ENCODE measurements around the gene CCNB2.
"Not testable (repeated sequence)": the region's sequence is repeated elsewhere in the genome, so short reads cannot be mapped to it uniquely, and the experiment has no call there.

The CCNB2 gene

GRCh38 chr15:59104912-59105732 lies at the start of gene CCNB2:
Gene CCNB2, plus strand, starts transcription at chr15:59105146. Its CDS starts 123 bp downstream, at chr15:59105269.
- DNase-seq = peak; percentile 97

- no peak for DNase-seq
These were observed 45.8 kb upstream of the CCNB2 start for GRCh38 chr15:59059076-59059597.

- no peak for DNase-seq
These were observed 44.6 kb upstream of the CCNB2 start for GRCh38 chr15:59060348-59060747.

DNA sequence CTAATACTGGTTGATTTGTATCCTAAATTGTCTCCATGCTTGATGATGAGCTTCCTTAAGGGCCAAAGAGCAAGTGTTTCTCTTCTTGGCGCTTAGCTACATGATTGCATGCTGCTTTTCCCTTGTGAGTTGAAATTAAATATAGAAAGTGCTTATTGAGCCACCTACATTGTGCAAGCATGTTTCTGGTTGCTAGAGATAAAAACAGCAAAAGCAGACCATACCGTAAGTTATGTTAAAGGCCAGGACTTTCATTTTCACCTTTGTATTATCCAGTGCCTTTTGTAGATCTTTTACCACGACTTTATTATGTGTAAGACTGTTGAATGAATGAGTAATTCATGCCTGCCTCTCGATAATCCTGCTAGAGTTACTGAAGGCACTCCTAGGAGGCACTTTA lies 41.9 kb upstream of the CCNB2 start:
- no peak for DNase-seq

DNA sequence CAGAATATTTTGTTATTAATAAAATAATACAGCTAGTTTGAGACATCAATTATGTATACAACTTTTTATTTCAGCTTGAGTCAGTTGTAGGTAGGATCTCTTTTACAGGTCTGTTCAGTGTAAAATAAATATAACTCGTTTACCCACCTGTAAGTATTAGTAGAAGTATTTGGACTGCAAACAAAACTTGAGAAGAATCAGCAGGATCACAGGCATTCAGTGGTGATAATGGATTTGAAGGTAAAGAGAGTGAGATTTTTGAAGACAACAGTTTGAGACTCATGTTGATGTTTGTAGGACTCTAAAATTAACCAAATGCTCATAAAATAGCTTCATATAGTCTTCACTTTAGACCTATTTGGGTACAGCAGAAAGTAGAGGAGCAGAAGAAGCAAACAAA lies 35.5 kb upstream of the CCNB2 start:
- DNase-seq = no peak

GRCh38 chr15:59074607-59075006 lies 30.3 kb upstream of the CCNB2 start:
- DNase-seq = no peak

DNA sequence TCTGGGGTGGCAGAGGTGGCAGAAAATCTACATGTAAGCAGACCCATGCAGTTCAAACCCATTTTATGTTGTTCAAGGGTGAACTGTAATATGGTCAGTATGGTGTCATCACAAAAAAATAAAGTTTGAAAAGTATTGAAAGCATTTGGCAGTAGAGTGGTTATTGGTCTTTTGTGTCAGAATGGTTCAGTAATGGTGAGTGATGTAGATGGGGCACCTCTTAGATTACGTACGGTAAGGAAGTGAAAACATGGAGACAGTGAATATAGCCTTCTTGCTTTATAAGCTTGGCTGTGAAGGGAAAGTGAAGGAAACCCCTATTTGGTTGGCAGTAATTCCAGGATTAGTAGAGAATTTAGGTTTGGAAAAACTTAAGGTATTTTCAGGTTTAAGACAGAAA lies 17.2 kb upstream of the CCNB2 start:
- DNase-seq = no peak

GRCh38 chr15:59094077-59094476 lies 10.9 kb upstream of the CCNB2 start:
- DNase-seq = no peak

DNA sequence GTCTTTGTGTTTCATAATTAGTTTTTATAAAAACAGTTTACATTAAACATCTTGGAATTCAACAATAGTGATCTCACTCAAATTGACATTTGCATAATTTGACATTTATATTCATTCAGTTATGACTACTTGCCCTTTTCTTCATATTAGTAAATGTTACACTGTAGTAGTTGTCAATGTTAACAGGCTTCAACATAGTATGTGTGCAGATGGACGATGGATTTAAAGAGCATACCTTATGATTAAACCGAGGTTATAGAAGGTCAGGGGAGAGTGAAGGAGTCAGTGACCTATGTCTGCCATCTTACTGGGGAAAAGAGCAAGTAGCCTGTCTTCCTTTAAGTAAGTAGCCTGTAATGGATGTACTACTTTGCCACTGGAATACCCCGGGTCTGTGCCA lies 8.5 kb upstream of the CCNB2 start:
- no peak for DNase-seq

DNA sequence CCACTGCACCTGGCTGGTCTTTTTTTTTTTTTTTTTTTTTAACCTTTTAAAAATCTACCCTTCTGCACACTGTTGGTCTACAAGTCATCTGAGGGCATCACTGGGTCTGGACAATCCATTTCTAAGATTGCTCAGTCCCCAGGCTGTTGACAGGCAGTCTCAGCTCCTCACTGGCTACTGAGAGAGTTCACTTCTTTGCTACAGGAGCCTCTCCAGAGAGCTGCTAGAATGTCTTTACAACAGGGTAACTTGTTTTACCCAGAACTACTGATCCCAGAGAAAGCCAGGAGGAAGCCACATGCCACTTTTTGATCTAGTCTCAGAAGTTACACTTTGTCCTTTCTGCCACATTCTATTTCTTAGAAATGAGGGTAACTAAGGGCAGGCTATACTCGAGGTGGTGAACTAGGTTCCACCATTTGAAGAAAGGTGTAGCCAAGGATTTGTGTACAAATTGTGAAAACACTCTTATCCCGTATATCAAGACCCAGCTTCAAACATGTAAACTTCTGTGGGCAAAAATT lies 5.7 kb upstream of the CCNB2 start:
- no peak for DNase-seq

GRCh38 chr15:59104602-59104911 lies 389 bp upstream of the CCNB2 start:
- DNase-seq = no peak

DNA sequence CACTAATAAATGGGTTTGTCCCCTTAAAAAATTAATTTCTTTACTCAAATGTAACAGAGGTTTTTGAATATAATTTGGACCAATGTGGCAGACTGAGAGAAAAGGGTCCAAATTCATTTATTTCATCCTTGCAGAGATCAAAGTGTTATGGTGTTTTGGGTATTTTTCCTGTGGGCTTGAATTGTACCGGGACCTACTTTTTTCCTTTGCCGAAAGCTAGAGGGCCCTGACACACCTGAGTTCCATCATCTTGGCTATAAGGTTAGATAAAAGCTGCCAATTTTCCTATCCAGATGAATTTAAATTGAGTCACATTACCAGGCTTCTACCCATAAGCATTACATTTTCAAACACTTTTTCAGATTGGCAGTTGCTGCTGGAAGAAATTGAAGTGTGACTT lies 908 bp downstream of the CCNB2 start:
- peak; percentile 10 for DNase-seq

DNA sequence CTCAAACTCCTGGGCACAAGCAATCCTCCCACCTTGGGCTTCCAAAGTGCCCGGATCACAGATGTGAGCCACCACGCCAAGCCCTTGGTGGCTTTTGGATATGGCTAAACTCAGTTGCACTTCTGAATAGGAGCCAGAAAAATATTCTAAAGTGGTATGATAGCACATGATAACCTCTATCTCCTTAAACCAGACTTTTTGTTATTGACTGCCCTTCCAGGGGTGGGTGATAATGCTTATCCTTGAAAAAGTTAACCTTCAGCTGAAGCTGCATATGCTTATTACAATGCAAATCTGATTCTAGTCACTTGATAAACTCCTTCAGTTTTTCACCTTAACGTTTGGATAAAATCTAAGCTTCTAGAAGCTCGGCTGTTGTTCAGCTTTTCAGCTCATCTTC lies 6.3 kb downstream of the CCNB2 start:
- DNase-seq = no peak

DNA sequence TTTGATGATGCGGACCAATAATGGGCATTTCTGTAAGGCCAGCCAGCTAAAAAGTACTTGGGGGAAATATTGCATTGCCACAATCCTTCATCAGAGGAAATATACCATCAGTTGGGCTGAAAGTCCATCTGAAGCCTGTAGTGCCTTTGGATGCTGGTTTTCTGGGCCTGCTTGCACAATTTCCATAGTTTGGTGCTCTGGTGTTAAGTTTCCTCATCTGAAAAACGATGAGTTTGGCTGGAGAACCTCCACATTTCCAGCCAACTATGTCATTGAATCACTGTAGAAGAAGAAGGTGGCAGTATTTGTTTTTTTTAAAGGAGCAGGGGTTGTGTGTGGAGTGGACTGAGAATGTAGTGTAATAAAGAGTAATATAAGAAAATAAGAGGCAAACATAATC lies 10.1 kb downstream of the CCNB2 start:
- DNase-seq = no peak

GRCh38 chr15:59116141-59116540 lies 11.2 kb downstream of the CCNB2 start:
- DNase-seq = no peak

DNA sequence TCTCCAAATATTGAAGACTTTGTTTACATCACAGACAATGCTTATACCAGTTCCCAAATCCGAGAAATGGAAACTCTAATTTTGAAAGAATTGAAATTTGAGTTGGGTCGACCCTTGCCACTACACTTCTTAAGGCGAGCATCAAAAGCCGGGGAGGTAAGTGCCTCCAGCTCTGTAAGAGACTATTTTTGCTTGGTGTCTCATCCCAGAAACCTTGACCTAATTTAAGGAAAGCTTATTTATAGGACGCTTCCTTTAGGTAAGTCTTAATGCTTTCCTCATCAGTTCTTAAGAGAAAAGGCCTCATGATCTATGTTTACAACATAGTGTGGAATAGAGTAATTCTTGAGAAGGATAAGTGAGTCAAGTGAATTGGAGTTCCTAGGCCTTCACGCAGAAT lies 11.8 kb downstream of the CCNB2 start:
- no peak for DNase-seq

DNA sequence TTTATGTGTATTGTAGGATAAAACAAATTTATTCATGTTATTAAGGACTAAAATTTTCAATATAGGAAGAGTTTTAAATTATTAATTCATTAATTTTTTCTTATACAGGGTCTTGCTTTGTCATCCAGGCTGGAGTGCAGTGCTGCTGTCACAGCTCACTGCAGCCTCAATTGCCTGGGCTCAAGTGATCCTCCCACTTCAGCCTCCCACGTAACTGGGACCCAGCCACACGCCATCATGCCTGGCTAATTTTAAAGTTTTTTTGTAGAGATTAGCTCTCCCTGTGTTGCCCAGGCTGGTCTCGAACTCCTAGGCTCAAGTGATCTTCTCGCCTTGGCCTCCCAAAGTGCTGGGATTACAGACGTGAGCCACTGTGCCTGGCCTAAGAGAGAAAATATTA lies 14.7 kb downstream of the CCNB2 start:
- no peak for DNase-seq

- DNase-seq = no peak
These were observed 16.0 kb downstream of the CCNB2 start for GRCh38 chr15:59120937-59121336.

GRCh38 chr15:59124261-59124660 lies 19.3 kb downstream of the CCNB2 start:
- no peak for DNase-seq

- DNase-seq = not testable (repeated sequence)
These were observed 20.7 kb downstream of the CCNB2 start for GRCh38 chr15:59125683-59126082.

- not testable (repeated sequence) for DNase-seq
These were observed 22.3 kb downstream of the CCNB2 start for GRCh38 chr15:59127255-59127654.

DNA sequence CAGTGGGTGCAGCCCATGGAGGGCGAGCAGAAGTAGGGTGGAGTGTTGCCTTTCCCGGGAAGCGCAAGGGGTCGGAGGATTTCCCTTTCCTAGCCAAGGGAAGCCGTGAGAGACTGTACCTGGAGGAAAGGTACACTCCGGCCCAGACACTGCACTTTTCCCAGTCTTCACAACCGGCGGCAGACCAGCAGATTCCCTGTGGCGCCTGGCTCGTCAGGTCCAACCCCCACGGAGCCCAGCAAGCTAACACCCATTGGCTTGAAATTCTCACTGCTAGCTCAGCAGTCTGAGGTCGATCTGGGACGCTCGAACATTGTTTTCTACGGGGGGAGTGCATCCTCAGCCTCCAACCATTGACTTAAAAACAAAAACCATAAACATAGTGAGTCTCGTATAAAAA lies 26.5 kb downstream of the CCNB2 start:
- no peak for DNase-seq

DNA sequence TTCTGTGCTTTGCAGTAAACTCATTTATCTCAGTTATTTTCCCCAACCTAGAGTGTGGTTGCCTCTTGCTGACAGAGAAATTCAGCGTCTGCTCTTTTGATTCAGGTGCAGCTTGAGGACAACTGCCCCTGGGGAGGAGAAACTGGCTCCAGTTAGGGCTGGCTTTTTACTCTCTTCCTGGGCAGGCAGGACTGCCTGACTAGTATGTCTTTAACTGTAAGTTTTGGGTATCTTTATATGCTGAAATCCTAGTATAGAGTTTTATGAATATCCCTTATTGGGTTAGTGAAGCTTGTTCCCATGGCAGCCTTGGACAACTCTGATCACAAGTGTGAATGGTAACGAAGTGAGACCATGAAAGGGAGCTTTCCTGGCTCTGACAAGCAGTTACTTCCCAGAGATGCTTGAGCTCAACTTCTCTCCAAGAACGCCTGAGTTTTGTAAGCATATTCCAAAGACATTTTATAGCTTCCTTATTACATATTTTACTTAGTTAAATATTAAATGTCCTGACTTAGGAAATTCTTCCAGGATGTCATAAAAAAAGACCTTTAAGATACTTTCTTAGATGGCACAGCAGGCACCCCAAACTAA lies 27.1 kb downstream of the CCNB2 start:
- DNase-seq = no peak

- no peak for DNase-seq
These were observed 29.0 kb downstream of the CCNB2 start for GRCh38 chr15:59133929-59134427.
